EH (cell line): ENCODE results near the gene NTM.
"Not testable (repeated sequence)": the region's sequence is repeated elsewhere in the genome, so short reads cannot be mapped to it uniquely, and the experiment has no call there.

Experiments
- DNase-seq: peaks from one replicate; pipeline ENCODE4 v3.0.0-alpha.2; 2015; ENCODE audit warnings: low read depth

NTM gene

DNA sequence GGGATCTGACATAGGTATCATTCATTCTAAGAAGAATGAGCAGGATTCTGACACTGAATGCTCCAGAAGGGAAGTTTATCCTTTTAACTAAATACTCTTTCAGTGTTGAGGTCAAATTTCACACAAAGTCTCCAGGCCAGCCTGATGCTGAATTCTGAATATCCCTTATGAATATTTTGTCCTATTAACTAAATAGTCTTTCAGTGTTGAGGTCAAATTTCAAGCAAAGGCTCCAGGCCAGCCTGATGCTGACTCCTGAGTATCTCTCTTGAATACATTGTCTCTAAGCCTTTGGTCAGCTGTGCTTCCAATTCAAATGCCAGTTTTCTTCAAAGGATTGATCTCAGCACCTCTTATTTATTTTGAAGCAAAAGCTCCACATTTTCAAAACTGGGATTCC lies 676.8 kb downstream of the NTM start:
- no peak for DNase-seq

DNA sequence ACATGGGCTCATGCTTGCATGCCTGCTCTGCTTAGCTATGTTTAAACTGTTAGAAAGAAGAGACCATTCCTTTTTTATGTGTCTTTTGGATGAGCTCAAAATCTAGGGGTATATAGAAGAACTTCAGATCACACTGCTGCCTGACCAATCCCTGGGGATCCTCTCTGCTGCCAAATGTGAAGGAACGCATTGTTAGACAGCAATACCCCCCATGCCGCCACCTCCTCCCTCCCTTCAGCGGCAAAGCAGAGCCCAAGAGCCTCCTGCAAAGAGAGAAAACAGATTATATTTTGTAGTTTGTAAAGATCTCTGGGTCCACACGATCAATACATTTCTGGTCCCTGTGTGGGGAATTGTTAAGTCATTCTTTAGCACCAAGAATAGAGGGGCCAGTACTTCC lies 677.6 kb downstream of the NTM start:
- DNase-seq = no peak

DNA sequence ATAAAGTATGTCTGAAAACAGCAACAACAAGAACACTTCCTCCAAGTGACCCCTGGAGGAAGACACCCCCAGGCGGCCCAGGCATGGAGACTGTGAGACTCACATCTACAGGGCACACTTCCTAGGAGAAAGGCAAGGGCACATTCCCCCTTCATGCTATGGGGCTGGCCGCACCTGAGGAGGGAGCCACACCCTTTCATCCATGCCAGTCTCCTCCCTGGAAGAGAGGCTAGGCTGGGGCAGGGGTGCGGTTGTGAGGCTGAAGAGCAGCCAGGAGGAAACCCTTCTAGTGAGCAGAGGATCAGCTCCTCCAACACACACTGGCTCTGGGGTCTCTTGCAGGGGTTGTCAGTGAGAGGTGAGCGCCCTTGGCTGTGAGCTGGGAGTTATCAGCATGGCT lies 678.8 kb downstream of the NTM start:
- DNase-seq = no peak

DNA sequence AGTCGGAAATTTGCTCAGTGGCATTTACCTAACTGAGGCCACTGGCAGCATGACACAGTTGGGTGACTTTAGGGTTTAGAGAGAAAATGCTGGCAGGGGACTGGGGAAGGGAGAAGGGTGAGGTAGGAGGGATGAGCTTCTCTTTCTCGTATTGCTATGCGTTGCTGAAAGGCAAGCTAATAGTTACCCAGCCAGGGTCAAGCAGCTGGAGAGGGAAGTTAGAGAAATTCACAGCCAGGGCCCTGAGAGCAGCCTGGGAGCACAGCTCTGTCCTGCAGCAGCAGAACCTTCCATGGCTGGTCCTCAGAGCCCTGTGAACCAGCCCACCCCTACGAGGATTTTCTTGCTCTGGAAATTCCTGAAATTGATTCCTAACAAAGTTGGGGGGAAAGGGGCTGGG lies 679.6 kb downstream of the NTM start:
- DNase-seq = no peak

DNA sequence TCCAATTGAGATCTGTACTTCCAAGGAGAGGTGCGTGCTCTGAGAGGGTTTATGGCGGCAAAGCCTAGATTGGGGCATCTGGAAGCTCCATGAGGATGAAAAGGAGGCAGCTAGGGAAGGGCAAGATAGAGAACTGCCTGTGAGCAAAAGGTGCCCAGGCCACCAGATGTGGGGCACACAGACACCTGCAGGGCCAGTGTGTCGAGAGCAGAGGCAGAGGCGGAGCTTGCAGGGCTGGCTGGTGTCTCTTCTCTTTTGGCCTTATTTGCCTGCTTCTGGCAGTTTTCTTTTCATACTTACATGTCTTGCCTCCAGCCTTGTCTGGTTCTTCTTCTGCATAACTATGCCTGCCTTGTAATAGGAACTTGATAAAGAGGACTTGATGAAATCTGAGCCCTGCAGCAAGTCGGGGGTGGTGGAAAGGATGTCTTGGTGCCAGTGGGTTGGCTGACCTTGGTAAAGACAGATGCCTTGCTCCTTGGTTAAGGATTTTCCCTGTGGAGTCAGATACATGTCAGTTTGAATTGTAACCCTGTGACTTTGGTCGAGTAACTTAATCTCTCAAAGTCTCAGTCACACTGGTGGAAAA lies 680.3 kb downstream of the NTM start:
- peak; percentile 61 for DNase-seq

DNA sequence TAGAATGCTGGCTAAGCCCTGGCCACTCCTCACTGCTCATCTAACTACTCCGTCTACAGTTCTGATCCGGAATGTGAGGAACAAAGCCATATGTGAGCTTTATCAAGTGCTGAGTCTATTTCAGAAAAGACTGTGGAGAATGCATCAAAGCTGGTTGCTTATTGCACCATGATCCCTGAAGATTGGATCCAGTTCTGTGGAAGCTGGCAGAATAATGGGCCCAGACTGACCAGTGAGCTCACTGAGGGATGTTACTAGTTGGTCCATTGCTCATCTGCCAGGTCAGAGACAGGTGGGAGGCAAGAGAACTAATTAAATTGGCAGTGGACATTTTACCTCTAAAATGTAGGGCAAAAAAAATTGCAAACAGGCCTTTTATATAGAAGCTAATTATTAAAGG lies 681.3 kb downstream of the NTM start:
- no peak for DNase-seq

DNA sequence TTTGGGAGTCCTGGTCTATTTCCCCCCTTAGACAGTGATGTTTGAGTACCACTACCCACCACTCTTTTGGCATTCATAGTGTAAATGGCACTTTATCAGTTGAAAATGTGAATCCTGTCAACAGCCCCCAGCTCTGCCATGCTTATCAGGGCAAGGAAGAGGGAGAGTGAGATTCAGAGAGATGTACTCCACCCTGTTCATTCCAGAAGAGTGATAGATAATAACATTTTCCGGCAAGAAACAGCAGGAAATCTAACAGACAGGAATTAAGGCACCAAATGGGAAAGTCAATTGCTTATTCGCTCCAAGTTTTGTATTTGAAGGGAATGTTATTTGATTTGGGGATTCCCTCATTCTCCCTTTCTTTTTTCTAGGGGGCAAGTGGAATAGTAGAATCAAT lies 681.9 kb downstream of the NTM start:
- no peak for DNase-seq

DNA sequence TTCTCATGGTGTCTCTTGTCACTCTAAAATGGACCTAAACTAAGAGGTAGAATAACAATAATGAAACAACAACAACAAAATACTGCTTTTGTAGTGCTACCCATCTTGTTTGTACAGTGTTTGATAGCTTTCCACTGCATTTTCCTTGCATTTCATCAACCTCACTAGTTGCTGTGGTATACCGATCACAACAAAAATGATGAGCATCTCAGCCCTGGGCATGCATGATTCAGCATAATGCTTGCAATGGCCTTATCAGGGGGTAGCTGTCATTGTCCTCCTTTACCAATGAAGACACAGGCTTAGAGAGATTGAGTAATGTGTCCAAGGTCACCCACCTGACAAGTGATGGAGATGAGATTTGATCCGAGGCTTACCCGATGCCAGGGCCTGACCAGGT lies 682.5 kb downstream of the NTM start:
- peak; percentile 64 for DNase-seq

DNA sequence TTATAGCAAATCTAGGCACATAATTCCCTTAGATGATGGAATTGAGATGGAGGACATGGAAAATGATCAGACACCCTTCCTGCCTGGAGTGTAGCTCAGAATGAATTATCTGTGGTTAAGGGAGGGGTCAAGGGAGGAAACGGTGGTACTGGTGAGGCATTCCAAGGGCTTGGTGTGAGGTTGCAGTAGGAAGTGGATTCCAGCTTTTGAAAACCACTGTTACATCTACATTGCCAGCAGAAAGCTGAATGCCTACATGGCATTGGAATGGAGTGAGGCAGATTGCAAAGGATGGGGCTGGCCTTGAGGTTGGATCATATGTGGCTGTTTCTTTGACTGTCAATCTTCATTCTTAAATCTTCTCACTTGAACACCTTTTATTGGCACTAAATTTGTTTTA lies 684.4 kb downstream of the NTM start:
- peak; percentile 94 for DNase-seq

DNA sequence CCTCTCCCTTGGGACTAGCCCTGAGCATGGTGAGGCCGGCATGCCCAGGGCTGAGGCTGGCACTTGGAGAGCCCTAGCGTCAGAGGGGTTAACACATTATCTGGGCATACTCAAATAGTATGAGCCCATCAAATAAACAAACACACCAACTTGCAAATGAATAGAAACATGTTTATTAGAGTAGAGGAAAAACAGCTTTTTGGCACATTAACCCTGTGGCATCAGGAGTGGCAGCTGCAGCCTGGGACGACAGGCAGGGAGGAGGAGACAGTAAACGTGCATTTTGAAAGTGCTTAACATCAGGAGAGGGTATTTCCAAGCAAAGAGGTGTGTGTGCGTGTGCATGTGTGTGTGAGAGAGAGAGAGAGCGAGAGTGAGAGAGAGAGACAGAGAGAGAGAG lies 684.9 kb downstream of the NTM start:
- no peak for DNase-seq

DNA sequence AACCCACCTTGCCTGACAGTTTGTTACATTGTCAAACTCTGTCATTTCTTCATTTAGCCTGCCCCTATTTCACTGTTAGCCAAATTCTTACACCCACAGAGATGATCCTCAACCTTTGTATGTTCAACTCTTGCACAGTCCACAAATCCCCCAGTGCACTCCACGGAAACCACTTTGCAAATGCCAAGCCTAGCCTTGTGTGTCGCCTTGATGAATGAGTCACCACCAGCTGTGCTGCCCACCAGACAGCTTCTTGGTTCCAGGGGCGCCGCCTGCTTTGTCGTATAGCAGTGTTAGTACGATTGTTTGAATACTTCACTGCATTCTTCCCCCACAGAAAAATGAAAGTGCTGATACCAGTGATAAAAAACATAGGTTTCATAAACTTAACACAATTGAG lies 686.3 kb downstream of the NTM start:
- DNase-seq = peak; percentile 60

DNA sequence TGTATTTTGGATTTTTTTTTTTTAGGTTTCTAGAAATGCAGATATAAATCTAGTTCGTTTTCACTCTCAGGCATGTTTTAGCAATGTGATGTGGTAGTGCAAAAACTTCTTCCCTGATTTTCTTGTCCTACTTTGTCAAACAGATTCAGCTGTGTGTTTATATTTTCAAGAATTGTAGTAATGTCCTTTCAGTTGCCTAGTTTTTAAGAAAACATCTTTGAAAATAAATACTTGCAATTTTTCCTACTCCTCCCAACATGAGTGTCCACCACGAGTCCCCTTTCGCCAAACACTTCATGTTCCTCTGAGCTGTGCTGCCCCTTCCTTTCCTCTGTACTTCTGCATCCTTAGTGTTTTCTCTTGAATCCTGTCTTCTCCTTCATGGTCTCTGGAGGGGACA lies 686.9 kb downstream of the NTM start:
- DNase-seq = no peak

DNA sequence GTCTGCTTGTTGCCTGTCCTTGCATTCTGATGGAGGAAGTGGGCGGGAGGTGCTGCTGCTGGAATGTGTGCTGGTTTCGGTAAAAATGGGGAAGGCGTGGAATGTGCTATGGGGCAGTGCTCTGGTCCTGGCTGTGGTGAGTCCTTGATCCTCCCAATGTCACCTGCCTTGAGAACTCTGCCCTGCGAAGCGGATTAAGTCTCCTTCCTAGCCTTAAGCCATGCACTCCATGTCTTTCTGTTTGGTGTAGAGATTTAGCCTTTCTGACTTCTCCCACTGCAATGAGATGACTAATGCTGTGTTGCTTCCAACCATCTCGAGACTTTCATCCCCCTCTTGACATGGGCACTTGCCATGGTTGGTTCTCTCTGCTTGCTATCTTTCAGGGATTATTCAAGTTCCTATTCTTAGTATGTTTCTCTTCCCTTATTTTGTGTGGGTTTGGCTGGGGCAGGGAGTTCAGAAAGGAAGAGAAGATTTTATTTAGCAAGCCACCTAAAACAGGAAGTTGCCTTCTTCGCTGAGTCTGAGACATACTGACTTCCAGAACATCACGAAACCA lies 687.9 kb downstream of the NTM start:
- DNase-seq = peak; percentile 67

DNA sequence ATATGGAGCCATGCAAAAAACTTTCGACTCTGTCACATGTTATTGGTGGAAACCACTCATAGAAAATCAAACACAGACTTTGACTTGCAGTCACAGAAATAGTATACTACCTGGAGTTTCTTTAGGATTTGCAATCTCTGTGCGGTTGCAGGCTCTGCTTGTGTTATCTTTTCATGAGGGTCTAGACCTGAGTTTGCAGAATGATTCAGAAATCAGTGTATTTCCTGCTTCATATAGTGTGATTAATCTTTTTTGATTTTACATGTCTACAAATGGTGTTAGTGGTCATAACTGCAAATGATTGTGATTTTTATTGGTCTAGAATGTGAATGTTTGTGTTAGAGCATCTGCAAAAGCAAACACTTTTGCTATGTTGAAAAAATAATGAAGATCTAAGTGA lies 690.2 kb downstream of the NTM start:
- peak; percentile 46 for DNase-seq

DNA sequence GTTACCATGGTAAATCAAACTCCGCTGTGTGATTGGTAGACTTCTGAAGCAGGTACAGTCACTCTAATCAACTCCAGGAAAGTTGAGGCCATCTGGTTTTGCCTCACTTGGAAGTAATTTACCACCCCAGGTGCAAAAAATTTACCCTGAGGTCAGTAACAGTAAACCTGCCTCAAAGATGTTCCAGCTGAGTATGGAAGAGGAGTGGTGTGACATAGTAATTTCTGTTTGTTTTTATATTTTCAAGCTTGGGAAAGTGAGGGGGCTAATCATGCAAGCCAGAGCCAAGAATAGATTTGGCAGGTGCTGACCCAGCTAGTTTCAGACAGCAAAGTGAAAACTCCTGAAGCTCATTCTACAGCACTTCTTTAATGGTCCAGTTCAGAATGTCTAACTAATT lies 691.6 kb downstream of the NTM start:
- DNase-seq = peak; percentile 28

DNA sequence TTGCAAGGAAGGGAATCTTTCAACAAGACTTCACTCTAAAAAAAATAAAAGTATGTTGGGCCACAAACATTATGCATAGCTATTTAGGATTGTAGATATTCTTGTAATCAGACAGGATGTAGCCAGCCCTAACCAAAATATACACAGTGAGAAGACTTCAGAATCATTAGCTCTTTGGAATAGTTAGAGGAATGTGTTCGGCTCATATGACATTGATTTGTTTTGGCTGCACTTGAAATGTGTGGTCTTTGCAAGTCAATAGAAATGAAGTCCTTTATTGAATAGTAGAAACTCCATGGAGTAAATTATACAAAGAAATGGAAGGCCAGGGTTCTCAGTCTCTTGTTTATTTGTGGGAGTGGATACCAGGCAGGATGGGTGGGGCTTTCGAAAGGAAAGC lies 692.1 kb downstream of the NTM start:
- DNase-seq = peak; percentile 81

DNA sequence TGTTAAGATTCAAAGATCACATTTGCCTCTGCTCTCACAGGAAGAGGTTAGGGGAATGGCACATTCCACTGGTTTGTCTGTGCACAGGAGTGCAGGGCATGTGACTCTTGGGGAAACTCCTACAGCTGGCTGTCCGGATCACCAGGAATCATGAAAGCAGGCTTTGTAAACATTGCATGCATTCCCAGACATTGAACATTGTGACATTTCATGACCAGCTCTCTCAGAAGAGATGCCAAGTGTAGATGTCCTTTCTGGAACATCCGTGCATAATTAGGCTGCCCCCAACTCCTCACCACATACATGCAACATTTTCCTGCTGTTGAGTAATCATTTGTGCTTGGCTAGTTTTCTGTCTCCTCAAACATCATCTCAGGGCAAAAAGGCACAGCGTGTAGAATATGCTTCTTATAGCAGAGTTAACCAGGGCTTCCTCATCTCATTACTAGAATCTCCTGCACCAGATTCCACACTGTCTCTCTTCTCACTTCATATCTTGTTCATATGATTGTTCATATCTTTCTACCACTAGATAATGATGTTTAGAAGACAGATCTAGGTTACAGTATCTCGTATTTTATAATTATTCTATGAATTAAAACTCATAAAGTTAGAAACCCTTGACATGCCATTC lies 694.7 kb downstream of the NTM start:
- DNase-seq = peak; percentile 100

DNA sequence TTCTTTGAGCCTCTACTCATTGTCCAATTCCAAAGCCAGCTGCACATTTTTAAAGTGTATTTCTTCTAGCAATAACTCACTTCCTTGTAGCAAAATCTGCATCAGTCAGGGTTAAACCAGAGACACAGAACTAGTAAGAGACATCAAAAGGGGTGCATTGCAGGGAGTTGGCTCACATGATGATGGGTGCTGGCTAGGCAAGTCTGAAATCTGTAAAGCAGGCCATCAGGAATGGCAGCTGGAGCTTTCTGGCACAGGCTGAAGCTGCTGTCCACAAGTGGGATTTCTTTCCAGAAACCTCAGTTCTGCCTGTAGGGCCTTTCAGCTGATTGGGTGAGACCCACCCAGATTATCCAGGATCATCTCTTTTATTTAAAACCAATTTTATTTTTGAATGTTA lies 698.1 kb downstream of the NTM start:
- peak; percentile 26 for DNase-seq

DNA sequence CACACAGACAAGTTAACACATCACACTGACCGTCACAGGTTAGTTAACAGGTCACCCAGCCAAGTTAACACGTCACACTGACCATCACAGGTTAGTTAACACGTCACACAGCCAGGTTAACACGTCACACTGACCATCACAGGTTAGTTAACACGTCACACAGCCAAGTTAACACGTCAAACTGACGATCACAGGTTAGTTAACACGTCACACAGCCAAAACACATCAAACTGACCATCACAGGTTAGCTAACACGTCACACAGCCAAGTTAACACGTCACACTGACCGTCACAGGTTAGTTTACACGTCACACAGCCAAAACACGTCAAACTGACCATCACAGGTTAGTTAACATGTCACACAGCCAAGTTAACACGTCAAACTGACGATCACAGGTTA lies 699.2 kb downstream of the NTM start:
- not testable (repeated sequence) for DNase-seq

DNA sequence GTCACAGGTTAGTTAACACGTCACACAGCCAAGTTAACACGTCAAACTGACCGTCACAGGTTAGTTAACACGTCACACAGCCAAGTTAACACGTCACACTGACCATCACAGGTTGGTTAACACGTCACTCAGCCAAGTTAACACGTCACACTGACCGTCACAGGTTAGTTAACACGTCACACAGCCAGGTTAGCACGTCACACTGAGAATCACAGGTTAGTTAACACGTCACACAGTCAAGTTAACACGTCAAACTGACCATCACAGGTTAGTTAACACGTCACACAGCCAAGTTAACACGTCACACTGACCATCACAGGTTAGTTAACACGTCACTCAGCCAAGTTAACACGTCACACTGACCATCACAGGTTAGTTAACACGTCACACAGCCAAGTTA lies 700.5 kb downstream of the NTM start:
- not testable (repeated sequence) for DNase-seq

DNA sequence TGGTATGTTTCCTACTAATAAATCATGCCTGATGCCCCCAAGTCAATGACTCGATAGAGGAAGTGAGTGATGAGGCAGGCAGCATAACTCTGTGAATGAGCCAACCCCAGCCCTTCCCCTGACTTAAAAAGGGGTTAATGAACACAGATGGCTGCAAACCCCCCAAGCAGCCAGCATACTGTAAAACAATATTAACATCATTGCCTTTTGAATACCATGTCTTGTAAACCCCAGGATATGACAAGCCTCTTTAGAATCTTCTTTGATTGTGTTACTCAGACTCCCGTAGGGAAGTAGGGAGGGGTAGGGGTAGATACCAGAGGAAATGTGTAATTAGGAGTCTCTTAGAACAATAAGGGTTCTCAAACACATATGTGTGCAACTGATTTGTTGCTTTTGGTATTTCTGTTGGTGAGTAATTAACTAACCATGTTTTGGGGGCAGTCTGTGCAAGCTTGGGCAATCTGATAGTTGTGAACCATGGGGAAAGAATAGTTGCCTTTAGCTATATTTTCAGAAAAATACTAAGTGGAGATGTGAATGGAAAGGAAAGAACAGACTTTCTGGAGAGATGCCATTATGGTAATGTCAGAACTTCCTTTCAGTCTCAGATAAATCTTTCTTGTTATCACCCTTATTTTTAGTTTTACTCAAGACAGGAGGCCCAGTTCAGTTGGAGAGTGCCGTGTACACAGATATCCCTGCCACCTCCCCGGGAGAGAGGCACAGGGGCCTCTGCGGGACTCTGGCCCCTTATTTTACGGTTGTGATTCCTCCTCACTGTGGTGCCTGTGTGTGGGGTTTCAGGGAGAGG lies 701.8 kb downstream of the NTM start:
- DNase-seq = peak; percentile 99

DNA sequence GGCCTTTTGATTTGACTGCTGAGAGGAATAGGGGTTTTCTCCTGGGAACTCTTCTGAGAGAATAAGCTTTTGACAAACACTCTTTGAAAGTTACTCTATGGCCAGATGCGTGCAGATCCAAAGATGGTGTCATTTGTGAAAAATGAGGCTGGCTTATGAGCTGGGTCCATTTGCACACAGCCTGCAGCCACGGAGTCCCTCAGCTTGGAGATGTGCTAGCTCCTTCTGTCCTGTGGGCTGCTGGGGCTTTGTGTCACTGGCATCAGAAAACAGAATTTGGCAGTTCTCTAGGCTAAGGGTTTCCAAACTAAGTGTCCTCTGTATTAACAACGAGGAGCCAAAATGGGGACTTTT lies 702.4 kb downstream of the NTM start:
- DNase-seq = peak; percentile 75

DNA sequence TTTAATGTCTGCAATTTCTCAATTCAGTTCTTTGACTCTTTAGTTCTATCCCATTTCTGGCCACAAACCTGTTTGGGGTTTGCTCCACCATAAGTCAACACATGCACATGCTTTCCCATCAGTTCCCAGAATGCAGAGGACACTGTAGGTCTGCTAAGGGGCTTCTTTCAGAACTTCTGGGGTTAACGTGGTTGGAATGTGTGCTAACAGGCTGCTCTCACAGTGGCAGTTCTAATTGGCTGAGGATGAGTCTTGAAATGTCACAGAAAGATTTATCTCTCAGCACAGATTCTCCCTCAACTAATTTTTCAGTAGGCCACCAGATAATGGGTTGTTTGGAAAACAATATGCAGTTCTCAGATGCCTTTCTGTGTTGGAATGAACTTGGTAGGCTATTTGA lies 703.4 kb downstream of the NTM start:
- DNase-seq = peak; percentile 50
